Osteocyte (in vitro differentiated cells): ENCODE data around the gene MCCC2. TPM values are rescaled to one million over a fixed set of nuclear protein-coding genes. Genes with fewer than 3 reads are reported as not detected.
"Not testable (repeated sequence)": the region's sequence is repeated elsewhere in the genome, so short reads cannot be mapped to it uniquely, and the experiment has no call there.

ENCODE experiments used
- DNase-seq: peaks from one replicate; pipeline ENCODE4 v3.0.0; 2021; ENCODE audit warnings: mixed read lengths; ENCODE audit not compliant: unreplicated experiment; ENCODE audit errors: extremely low spot score
- H3K27ac Mint-ChIP-seq: one replicate; pipeline ENCODE4 v1.8.0; 2021; ENCODE audit warnings: mild to moderate bottlenecking, mixed read lengths; ENCODE audit not compliant: unreplicated experiment
- H3K27me3 Mint-ChIP-seq: one replicate; pipeline ENCODE4 v1.8.0; 2021; ENCODE audit warnings: mixed read lengths; ENCODE audit not compliant: unreplicated experiment
- H3K36me3 Mint-ChIP-seq: one replicate; pipeline ENCODE4 v1.8.0; 2021; ENCODE audit warnings: mixed read lengths; ENCODE audit not compliant: unreplicated experiment
- H3K4me1 Mint-ChIP-seq: one replicate; pipeline ENCODE4 v1.8.0; 2021; ENCODE audit warnings: mixed read lengths; ENCODE audit not compliant: unreplicated experiment
- H3K4me3 Mint-ChIP-seq: one replicate; pipeline ENCODE4 v1.8.0; 2021; ENCODE audit warnings: mild to moderate bottlenecking, moderate library complexity, mixed read lengths; ENCODE audit not compliant: unreplicated experiment
- H3K9me3 Mint-ChIP-seq: one replicate; pipeline ENCODE4 v1.8.0; 2021; ENCODE audit warnings: mixed read lengths; ENCODE audit not compliant: unreplicated experiment
- total RNA-seq: library from RNA; stranded (reverse); gene quantifications from 2 replicates; pipeline ENCODE4 v1.2.1, GENCODE V29; 2021
- TF ChIP-seq, protein P1 (sequence below): fragments of 200-600 bp; sonication (generic); IDR thresholded peaks from 2 replicates; pipeline ENCODE4 v1.5.0; 2021; ENCODE audit warnings: antibody characterized with exemption, mild to moderate bottlenecking, moderate library complexity

Gene MCCC2
- total RNA-seq, 1 donor from 2014 or later, result 30.5 TPM

DNA sequence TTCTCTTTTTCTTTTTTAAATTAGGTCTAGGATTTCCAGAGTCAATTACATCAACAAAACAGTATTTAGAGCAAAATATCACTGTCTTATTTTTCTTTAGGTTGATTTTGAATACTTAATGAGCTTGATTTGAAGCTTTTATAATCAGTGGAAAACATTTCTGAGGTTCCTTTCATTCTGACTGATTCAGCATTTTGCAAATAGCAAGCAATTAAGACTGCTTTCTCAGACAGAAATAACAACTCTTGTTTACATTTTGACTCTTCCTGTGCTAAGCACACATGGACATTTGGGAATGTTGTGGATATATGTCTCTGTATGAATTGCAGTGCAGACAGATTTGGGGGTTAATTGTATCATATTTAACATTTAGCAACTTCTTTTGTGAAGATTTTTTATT lies 22.2 kb upstream of the MCCC2 start:
- H3K9me3 Mint-ChIP-seq, result no peaks in the 10 kb centered on the region
- no peaks in the 10 kb centered on the region for H3K4me1 Mint-ChIP-seq
- DNase-seq, result no peak
- H3K4me3 Mint-ChIP-seq, result no peak overlapping the region
- peaks cover 33% of the 10 kb centered on the region for H3K36me3 Mint-ChIP-seq
- H3K27ac Mint-ChIP-seq, result no peak overlapping the region
- H3K27me3 Mint-ChIP-seq, result no peaks in the 10 kb centered on the region
- TF ChIP-seq, protein P1, sequence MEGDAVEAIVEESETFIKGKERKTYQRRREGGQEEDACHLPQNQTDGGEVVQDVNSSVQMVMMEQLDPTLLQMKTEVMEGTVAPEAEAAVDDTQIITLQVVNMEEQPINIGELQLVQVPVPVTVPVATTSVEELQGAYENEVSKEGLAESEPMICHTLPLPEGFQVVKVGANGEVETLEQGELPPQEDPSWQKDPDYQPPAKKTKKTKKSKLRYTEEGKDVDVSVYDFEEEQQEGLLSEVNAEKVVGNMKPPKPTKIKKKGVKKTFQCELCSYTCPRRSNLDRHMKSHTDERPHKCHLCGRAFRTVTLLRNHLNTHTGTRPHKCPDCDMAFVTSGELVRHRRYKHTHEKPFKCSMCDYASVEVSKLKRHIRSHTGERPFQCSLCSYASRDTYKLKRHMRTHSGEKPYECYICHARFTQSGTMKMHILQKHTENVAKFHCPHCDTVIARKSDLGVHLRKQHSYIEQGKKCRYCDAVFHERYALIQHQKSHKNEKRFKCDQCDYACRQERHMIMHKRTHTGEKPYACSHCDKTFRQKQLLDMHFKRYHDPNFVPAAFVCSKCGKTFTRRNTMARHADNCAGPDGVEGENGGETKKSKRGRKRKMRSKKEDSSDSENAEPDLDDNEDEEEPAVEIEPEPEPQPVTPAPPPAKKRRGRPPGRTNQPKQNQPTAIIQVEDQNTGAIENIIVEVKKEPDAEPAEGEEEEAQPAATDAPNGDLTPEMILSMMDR, result no peak

- peaks cover 13% of the 10 kb centered on the region for H3K36me3 Mint-ChIP-seq
Observed at GRCh38 chr5:71569748-71570509, 17.2 kb upstream of the MCCC2 start.

DNA sequence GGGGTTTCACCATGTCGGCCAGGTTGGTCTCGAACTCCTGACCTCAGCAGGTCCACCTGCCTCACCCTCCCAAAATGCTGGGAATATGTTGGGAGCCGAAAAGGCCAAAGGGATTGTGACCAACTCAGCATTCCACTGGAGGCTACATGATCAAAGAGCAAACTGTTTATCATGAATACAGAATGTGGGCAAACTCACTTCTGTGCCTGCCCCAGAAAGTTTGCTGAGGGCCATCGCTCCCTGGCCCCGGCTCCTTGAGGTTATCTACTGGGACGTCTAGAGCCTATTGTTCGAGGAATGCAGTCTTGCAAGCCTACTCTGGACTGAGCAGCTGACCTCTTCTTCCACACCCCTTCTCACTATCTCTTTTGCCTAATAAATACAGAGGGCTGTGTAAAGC lies 15.3 kb upstream of the MCCC2 start:
- not testable (repeated sequence) for DNase-seq, H3K27me3 Mint-ChIP-seq, H3K4me1 Mint-ChIP-seq, H3K27ac Mint-ChIP-seq, H3K4me3 Mint-ChIP-seq, H3K9me3 Mint-ChIP-seq
- H3K36me3 Mint-ChIP-seq, result peaks cover 11% of the 10 kb centered on the region

More at GRCh38 chr5:71569748-71570509, 17.2 kb upstream of the MCCC2 start:
- Mint-ChIP-seq H3K27ac (no peak overlapping the region), H3K27me3 (no peaks in the 10 kb centered on the region), H3K4me1 (no peaks in the 10 kb centered on the region), H3K4me3 (no peak overlapping the region), H3K9me3 (no peaks in the 10 kb centered on the region)
- no peak for DNase-seq
- TF ChIP-seq, protein P1, result no peak

- TF ChIP-seq, protein P1, result no peak
- Mint-ChIP-seq H3K27me3 (no peaks in the 10 kb centered on the region), H3K27ac (no peak overlapping the region), H3K4me3 (no peak overlapping the region), H3K9me3 (no peaks in the 10 kb centered on the region), H3K36me3 (peaks cover 19% of the 10 kb centered on the region), H3K4me1 (no peaks in the 10 kb centered on the region)
- no peak for DNase-seq
Observed at GRCh38 chr5:71573591-71573990, 13.5 kb upstream of the MCCC2 start.

GRCh38 chr5:71575588-71575987 lies 11.6 kb upstream of the MCCC2 start:
- not testable (repeated sequence) for H3K4me3 Mint-ChIP-seq, H3K4me1 Mint-ChIP-seq, H3K27ac Mint-ChIP-seq, H3K9me3 Mint-ChIP-seq, DNase-seq, H3K27me3 Mint-ChIP-seq
- peaks cover 14% of the 10 kb centered on the region for H3K36me3 Mint-ChIP-seq

DNA sequence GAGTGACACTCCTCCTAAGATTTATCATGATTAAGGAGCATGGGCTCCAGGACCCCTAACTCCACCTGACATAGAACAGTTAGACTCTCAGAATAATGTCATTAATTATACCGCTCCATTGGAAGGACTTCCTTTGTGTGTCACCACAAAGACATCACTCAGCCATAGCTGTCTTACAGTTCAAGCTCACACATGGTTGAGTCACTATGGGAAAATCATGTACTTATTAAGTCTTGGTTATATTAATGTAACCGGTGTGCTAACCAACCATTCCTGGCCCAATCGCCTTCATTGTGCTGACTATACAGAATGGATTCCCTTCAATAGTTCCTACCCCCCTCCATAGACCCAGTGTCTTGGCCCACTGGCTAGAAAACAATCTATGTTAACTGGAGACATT lies 10.9 kb upstream of the MCCC2 start:
- Mint-ChIP-seq H3K4me3 (no peak overlapping the region), H3K9me3 (no peaks in the 10 kb centered on the region), H3K27me3 (no peaks in the 10 kb centered on the region), H3K27ac (no peak overlapping the region), H3K4me1 (no peaks in the 10 kb centered on the region), H3K36me3 (peaks cover 14% of the 10 kb centered on the region)
- no peak for DNase-seq
- TF ChIP-seq, protein P1, result no peak

DNA sequence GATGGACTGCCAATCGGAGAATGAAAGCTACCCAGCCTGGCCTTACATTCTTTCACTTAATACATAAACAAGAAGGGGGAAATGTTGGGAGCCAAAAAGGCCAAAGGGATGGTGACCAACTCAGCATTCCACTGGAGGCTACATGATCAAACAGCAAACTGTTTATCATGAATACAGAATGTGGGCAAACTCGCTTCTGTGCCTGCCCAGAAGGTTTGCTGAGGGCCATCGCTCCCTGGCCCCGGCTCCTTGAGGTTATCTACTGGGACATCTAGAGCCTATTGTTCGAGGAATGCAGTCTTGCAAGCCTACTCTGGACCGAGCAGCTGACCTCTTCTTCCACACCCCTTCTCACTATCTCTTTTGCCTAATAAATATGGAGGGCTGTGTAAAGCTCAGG lies 9.3 kb upstream of the MCCC2 start:
- not testable (repeated sequence) for H3K27ac Mint-ChIP-seq, H3K4me3 Mint-ChIP-seq, H3K27me3 Mint-ChIP-seq, H3K9me3 Mint-ChIP-seq, H3K4me1 Mint-ChIP-seq
- H3K36me3 Mint-ChIP-seq, result peaks cover 14% of the 10 kb centered on the region
- peak; percentile 40 for DNase-seq
